PFSK-1 (cell line): Measurements from ENCODE around the gene DNAH12.

Experiments used
- FOXP2 ChIP-seq: optimal IDR thresholded peaks from 2 replicates; pipeline ENCODE3; 2011; ENCODE audit warnings: borderline replicate concordance, control low read depth, inconsistent platforms; ENCODE audit not compliant: insufficient read depth; ENCODE audit errors: extremely low read length, extremely low read depth
- POLR2AphosphoS5 ChIP-seq: IDR thresholded peaks from 2 replicates; pipeline ENCODE4 v1.6.1; 2012; ENCODE audit warnings: low read depth, mild to moderate bottlenecking, control low read depth, low read length, moderate library complexity
- SIN3A ChIP-seq: IDR thresholded peaks from 2 replicates; pipeline ENCODE4 v1.6.1; 2012; ENCODE audit warnings: mild to moderate bottlenecking, low read length, moderate library complexity, borderline replicate concordance; ENCODE audit not compliant: insufficient read depth
- TAF1 ChIP-seq: IDR thresholded peaks from 2 replicates; pipeline ENCODE4 v1.6.1; 2012; ENCODE audit warnings: low read length, control low read depth, borderline replicate concordance; ENCODE audit not compliant: insufficient read depth
- TF ChIP-seq, protein P1 (sequence below), 2 experiments: IDR thresholded peaks; 2 replicates each; pipeline versions ENCODE4 v1.6.1 to v1.8.0; 2011 to 2012; ENCODE audit warnings: low read depth in 2 of 2, low read length in 2 of 2, control low read depth in 1 of 2, inconsistent platforms in 1 of 2, mild to moderate bottlenecking in 1 of 2, moderate library complexity in 1 of 2; ENCODE audit not compliant: insufficient read depth in 1 of 2

The DNAH12 gene

GRCh38 chr3:57572096-57572495 lies 28.0 kb upstream of the DNAH12 start:
- TF ChIP-seq POLR2AphosphoS5 = no peak
- TF ChIP-seq, protein P1, sequence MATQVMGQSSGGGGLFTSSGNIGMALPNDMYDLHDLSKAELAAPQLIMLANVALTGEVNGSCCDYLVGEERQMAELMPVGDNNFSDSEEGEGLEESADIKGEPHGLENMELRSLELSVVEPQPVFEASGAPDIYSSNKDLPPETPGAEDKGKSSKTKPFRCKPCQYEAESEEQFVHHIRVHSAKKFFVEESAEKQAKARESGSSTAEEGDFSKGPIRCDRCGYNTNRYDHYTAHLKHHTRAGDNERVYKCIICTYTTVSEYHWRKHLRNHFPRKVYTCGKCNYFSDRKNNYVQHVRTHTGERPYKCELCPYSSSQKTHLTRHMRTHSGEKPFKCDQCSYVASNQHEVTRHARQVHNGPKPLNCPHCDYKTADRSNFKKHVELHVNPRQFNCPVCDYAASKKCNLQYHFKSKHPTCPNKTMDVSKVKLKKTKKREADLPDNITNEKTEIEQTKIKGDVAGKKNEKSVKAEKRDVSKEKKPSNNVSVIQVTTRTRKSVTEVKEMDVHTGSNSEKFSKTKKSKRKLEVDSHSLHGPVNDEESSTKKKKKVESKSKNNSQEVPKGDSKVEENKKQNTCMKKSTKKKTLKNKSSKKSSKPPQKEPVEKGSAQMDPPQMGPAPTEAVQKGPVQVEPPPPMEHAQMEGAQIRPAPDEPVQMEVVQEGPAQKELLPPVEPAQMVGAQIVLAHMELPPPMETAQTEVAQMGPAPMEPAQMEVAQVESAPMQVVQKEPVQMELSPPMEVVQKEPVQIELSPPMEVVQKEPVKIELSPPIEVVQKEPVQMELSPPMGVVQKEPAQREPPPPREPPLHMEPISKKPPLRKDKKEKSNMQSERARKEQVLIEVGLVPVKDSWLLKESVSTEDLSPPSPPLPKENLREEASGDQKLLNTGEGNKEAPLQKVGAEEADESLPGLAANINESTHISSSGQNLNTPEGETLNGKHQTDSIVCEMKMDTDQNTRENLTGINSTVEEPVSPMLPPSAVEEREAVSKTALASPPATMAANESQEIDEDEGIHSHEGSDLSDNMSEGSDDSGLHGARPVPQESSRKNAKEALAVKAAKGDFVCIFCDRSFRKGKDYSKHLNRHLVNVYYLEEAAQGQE (IDR thresholded peaks at IDR 0.05; ENCODE audit: insufficient read depth in 1 of 2, low read depth in 2 of 2, low read length in 2 of 2) = no peak
- no peak for TF ChIP-seq SIN3A
- no peak for TF ChIP-seq FOXP2
- TF ChIP-seq TAF1 = no peak

DNA sequence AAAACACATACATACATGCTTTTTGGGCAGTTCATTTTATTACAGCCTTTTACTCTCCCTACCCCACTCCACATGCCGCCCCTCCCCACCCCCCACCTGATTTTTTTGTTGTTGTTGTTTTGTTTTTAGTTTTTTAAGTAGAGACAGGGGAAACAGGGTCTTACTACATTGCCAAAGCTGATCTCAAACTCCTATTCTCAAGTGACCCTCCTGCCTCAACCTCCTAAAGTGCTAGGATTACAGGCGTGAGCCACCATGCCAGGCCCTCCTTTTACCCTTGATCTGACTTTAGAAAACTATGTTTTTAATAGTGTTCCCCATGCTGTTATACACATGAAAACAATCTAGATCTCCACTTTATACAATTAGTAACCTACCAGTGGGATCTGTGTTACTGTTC lies 26.7 kb upstream of the DNAH12 start:
- TF ChIP-seq POLR2AphosphoS5 (no peak), TAF1 (no peak), FOXP2 (no peak), SIN3A (no peak)
- TF ChIP-seq, protein P1 (IDR thresholded peaks at IDR 0.05; ENCODE audit: insufficient read depth in 1 of 2, low read depth in 2 of 2, low read length in 2 of 2) = no peak

DNA sequence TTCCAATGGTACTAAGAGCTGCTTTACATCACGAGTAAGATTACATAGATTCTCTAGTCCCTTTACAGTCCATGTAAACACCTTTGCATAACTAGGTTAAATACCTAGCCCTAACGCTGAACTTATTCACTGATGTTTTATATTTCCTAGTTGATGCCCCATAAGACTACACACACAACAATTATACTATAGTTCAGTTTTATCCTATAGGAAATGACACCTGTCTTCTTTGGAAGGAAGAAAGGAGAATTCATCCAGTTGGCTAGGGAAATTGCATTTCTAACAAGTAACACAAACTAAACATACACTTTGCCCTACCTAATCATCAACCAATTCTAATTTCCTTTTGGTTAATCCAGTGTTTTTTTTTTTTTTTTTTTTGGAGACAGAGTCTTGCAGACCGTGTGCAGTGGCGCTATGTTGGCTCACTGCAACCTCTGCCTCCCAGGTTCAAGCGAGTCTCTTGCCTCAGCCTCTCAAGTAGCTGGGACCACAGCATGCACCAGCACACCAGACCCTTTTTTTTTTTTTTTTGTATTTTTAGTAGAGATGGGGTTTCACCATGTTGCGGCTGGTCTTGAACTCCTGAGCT lies 25.8 kb upstream of the DNAH12 start:
- no peak for TF ChIP-seq FOXP2
- no peak for TF ChIP-seq SIN3A
- no peak for TF ChIP-seq POLR2AphosphoS5
- TF ChIP-seq, protein P1 (IDR thresholded peaks at IDR 0.05; ENCODE audit: insufficient read depth in 1 of 2, low read depth in 2 of 2, low read length in 2 of 2) = no peak
- no peak for TF ChIP-seq TAF1

DNA sequence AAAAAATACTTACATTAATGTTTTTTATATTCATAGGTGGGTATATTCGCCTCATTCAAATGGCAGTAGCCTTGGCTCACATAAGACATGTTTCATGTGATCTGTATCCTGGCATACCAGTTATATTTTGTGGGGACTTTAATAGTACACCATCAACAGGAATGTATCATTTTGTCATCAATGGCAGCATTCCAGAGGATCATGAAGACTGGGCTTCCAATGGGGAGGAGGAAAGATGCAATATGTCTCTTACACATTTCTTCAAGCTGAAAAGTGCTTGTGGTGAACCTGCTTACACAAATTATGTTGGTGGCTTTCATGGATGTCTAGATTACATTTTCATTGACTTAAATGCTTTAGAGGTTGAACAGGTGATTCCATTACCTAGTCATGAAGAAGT lies 15.4 kb upstream of the DNAH12 start:
- TF ChIP-seq TAF1 (no peak), FOXP2 (no peak), SIN3A (no peak), POLR2AphosphoS5 (no peak)
- TF ChIP-seq, protein P1 (IDR thresholded peaks at IDR 0.05; ENCODE audit: insufficient read depth in 1 of 2, low read depth in 2 of 2, low read length in 2 of 2) = no peak

DNA sequence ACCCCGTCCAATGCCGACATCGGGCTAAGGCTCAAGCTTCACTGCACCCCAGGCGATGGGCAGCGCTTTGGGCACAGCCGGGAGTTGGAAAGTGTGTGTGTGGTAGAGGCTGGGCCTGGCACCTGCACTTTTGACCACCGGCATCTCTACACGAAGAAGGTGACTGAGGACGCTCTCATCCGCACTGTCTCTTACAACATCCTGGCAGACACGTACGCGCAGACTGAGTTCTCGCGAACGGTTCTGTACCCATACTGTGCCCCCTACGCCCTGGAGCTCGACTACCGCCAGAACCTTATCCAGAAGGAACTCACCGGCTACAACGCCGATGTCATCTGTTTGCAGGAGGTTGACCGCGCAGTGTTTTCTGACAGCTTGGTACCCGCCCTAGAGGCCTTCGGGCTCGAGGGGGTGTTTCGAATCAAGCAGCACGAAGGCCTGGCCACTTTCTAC lies 13.0 kb upstream of the DNAH12 start:
- no peak for TF ChIP-seq SIN3A
- TF ChIP-seq, protein P1 (IDR thresholded peaks at IDR 0.05; ENCODE audit: insufficient read depth in 1 of 2, low read depth in 2 of 2, low read length in 2 of 2) = no peak
- no peak for TF ChIP-seq FOXP2
- TF ChIP-seq TAF1 = no peak
- no peak for TF ChIP-seq POLR2AphosphoS5
